Measurements from ENCODE around the gene PDXK. TPM values are rescaled to one million over a fixed set of nuclear protein-coding genes. Genes with fewer than 3 reads are reported as not detected.
A peak's percentile ranks its signal among the peaks of the same experiment; 100 is the strongest.

Gene PDXK
- total RNA-seq, 4 donors from 2014 or later, result 42.9 to 114 (median 82.0) TPM

DNA sequence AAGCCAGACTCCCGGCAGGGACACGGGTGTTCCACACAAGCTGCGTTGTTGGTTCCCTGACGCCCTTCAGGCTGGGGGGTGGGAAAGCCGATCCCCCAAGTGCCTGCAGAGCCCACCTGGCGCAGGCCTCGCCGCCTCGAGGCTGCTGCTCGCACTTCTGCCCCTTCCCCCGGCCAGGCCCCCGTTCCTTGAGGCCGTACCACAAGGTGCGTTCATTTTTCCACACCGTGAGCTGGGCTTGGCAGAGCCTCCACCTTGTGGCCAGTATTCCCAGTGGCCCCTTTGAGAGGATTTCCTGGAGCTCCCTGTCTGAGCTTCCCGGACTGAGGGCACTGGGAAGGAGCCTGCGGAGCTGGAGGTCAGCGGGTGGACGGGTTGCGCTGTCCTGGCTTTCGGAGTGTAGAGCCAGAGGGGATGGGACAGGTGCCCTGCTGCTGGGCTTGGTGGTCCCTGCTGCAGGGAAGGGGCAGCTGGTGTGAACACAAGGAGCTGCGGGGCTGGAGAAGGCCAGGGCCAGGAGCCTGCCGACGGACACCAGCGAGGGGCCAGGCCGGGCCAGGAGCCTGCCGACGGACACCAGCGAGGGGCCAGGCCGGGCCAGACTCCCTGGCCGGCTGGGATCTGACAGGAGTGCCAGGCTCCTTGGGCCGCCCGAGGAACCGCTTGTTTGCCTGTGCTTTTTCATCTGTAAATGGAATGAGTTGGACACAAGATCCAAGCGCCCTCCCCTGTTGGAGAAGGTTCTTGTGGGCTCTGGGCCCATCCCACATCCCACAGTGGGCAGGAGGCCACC is 18.4 kb downstream of the PDXK start:
- intact Hi-C loops (cut with DNase I), result no loop called here
- whole genome bisulfite sequencing, 2 donors, result 98 to 100% methylated on average over 2 to 8 of the region's 35 CpGs

DNA sequence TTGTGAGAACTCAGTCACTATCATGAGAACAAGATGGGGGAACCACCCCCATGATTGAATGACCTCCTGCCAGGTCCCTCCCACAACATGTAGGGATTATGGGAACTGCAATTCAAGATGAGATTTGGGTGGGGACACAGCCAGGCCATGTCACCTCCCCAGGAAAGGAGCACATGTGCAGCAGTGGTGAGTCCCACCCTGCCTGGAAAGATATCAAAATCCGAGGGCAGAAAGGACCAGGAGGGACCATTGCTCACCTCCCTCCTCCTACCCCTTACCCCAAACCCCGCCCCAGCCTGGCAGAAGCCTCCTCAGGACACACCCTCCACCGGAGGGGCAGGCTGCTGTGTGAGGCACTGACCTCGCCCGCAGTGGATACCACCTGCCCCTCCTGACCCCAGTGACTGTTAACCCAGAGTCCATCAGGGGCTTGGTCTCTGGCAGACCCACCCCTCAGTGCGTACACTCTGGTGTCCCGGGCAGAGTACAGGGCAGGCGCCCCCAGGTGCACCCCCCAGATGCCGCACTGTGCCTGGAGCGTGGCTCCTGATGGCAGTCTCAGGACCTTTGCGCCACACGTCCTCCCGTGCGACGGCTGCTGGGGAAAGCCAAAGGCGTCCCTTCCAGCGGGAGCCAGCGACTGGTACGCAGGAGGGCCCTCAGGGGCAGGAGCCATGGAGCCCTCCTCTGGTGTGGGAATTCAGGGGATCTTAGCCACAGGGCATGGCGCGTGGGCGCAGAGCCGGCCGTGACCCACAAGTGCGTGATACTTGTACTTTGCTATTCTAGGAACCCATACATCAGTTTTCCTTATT is 20.9 kb downstream of the PDXK start:
- Histone ChIP-seq H3K9me3 (no peaks in the 10 kb centered on the region), H3K27me3 (no peaks in the 10 kb centered on the region), H3K36me3 (peaks cover 3 to 74% (median 15%) of the 10 kb centered on the region in 3 donors), H3K27ac (peak overlapping the region; percentile 61 to 73 (median 68)), H3K4me3 (no peak overlapping the region), H3K4me1 (peaks cover 0 to 26% (median 3%) of the 10 kb centered on the region in 3 donors)
- no peak for DNase-seq
- no peak for TF ChIP-seq POLR2A (IDR thresholded peaks at IDR 0.05)
- TF ChIP-seq, protein P1, sequence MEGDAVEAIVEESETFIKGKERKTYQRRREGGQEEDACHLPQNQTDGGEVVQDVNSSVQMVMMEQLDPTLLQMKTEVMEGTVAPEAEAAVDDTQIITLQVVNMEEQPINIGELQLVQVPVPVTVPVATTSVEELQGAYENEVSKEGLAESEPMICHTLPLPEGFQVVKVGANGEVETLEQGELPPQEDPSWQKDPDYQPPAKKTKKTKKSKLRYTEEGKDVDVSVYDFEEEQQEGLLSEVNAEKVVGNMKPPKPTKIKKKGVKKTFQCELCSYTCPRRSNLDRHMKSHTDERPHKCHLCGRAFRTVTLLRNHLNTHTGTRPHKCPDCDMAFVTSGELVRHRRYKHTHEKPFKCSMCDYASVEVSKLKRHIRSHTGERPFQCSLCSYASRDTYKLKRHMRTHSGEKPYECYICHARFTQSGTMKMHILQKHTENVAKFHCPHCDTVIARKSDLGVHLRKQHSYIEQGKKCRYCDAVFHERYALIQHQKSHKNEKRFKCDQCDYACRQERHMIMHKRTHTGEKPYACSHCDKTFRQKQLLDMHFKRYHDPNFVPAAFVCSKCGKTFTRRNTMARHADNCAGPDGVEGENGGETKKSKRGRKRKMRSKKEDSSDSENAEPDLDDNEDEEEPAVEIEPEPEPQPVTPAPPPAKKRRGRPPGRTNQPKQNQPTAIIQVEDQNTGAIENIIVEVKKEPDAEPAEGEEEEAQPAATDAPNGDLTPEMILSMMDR (IDR thresholded peaks at IDR 0.05), result no peak
- WGBS, 2 donors, result 47 to 84% methylated on average over 4 to 8 of the region's 25 CpGs
- intact Hi-C loops (cut with DNase I), result no loop called here

More for the DNA sequence above, 18.4 kb downstream of the PDXK start:
- Histone ChIP-seq H3K27me3 (no peaks in the 10 kb centered on the region), H3K9me3 (no peaks in the 10 kb centered on the region), H3K4me1 (peaks cover 22 to 50% (median 27%) of the 10 kb centered on the region in 3 donors), H3K36me3 (peaks cover 3 to 53% (median 8%) of the 10 kb centered on the region in 3 donors), H3K4me3 (no peak overlapping the region), H3K27ac (no peak overlapping the region)
- DNase-seq, result no peak
- TF ChIP-seq, protein P1 (IDR thresholded peaks at IDR 0.05), result no peak
- no peak for TF ChIP-seq POLR2A (IDR thresholded peaks at IDR 0.05)

DNA sequence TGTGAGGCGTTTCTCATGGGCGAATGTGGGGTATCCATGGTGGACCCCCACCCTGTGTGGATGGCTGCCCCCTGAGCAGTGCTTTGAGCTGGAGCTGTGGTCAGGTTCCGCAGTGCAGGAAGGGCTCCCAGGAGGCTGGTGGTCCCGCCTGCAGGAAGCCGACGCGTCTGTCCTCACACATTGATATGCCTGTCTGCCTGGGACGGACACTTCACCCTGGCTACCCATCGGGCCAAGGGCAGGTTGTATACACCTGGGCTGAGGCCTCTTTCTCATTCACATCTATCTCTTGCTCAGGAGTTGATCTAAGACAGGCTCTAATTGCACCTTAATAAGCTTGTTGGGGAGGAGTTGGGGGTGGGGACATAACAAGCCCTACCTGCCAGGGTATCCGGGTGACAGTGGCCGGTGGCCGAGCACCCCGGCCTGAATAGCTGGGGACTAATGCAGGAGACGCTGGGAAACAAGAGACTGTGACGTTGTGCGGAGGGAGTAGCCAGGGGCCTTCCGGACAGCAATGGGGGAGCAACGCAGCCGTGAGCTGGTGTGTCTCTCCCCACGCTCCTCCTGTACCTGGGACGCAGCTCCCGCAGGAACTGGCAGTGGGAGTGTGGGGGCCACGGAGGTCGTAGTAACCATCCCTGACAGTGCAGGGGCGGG is 21.7 kb downstream of the PDXK start:
- WGBS, 2 donors, result 34 to 51% methylated on average over 8 to 10 of the region's 25 CpGs
- peaks cover 0 to 18% (median 0%) of the 10 kb centered on the region in 3 donors for H3K4me1 ChIP-seq
- H3K36me3 ChIP-seq, result peaks cover 3 to 74% (median 20%) of the 10 kb centered on the region in 3 donors
- intact Hi-C loops (cut with DNase I), result no loop called here
- peak overlapping the region; percentile 61 to 73 (median 68) for H3K27ac ChIP-seq
- TF ChIP-seq, protein P1 (IDR thresholded peaks at IDR 0.05), result no peak
- TF ChIP-seq POLR2A (IDR thresholded peaks at IDR 0.05), result no peak
- peak overlapping the region in 1 of 4 donors; percentile 12 for H3K4me3 ChIP-seq
- no peak for DNase-seq
- no peaks in the 10 kb centered on the region for H3K27me3 ChIP-seq
- H3K9me3 ChIP-seq, result no peaks in the 10 kb centered on the region

DNA sequence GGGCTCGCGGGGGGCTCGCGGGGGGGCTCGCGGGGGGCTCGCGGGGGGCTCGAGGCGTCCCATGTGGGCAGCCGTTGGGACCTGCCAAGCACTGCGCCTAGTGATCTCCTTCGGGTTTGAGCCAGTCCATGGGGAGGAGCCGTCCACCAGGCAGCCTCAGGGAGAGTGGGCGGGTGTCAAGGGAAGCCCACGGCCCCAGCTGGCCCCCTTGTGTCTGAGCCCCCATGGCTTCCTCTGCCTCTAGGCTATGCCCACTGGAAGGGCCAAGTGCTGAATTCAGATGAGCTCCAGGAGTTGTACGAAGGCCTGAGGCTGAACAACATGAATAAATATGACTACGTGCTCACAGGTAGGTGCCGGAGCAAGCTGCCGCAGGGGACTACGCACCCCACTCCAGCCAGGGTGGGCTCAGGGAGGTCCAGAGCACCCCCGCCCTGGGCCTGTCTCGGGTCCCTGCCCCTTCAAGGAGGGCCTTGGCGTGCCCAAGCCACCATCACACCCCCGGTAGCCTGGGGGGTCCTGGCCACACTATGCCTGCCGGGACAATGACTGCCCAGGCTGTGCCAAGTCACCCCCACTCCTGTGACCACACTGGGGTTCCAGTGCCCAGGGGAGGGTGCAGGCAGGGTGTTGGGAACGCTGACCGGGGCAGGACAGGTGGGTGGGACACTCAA is 22.6 kb downstream of the PDXK start:
- no peak for DNase-seq
- TF ChIP-seq POLR2A (IDR thresholded peaks at IDR 0.05), result no peak
- TF ChIP-seq, protein P1 (IDR thresholded peaks at IDR 0.05), result no peak
- Histone ChIP-seq H3K9me3 (no peaks in the 10 kb centered on the region), H3K36me3 (peaks cover 3 to 74% (median 29%) of the 10 kb centered on the region in 3 donors), H3K4me1 (peaks cover 0 to 17% (median 0%) of the 10 kb centered on the region in 3 donors), H3K4me3 (no peak overlapping the region), H3K27me3 (no peaks in the 10 kb centered on the region), H3K27ac (no peak overlapping the region)
- intact Hi-C loops (cut with DNase I), result no loop called here
- 82% methylated on average over 2 of the region's 28 CpGs; no CpG with 5 or more reads in 1 of the 2 donors for WGBS, 2 donors
